ENCODE results near the gene ABHD17A. TPM values are rescaled to one million over a fixed set of nuclear protein-coding genes. Genes with fewer than 3 reads are reported as not detected.

Gene ABHD17A
- total RNA-seq, 2 experiments from 2014 or later: 185 to 194 TPM

DNA sequence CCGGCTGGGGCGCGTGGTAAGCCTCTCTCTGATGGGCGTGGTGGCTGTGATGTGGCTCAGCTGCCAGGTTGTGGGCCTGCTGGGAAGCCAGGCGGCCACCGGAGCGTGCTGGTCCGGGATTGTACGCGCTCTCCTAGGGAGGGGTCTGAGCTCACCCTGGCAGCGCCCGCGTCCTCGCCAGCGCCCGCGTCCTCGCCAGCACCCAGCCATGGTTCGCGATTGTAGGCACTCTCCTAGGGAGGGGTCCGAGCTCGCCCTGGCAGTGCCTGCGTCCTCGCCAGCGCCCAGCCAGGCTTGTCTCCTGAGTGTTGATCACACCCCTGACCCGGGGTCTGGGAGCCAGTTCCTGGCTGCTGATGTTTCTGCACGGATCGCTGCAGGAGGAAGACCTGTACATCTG, 33.7 kb upstream of the ABHD17A start:
- Mint-ChIP-seq H3K9me3 (no peaks in the 10 kb centered on the region), H3K4me3 (no peak overlapping the region), H3K36me3 (peaks cover 4% of the 10 kb centered on the region), H3K27me3 (no peaks in the 10 kb centered on the region), H3K27ac (no peak overlapping the region), H3K4me1 (no peaks in the 10 kb centered on the region)
- DNase-seq: no peak
- POLR2A ChIA-PET: no interaction called here
- ATAC-seq (ENCODE audit: low read depth): no peak

DNA sequence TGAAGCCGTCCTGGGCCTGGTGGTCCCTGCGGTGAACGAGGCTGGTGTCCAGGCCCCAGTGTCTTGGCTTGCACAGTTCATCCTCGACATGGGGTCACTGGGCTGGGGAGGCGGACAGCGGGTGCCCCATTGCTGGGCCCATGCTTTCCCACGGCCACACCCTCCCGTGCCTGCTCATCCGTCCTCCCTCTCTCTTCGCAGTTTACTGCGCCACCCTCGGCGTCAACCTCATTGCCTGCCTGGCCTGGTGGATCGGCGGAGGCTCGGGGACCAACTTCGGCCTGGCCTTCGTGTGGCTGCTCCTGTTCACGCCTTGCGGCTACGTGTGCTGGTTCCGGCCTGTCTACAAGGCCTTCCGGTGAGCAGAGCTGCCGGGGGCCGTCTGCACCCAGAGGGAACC, 32.6 kb upstream of the ABHD17A start:
- Mint-ChIP-seq H3K36me3 (peaks cover 4% of the 10 kb centered on the region), H3K4me3 (no peak overlapping the region), H3K4me1 (no peaks in the 10 kb centered on the region), H3K27me3 (no peaks in the 10 kb centered on the region), H3K27ac (no peak overlapping the region), H3K9me3 (no peaks in the 10 kb centered on the region)
- peak; percentile 9 for ATAC-seq (ENCODE audit: low read depth)
- DNase-seq: no peak
- POLR2A ChIA-PET: no interaction called here

DNA sequence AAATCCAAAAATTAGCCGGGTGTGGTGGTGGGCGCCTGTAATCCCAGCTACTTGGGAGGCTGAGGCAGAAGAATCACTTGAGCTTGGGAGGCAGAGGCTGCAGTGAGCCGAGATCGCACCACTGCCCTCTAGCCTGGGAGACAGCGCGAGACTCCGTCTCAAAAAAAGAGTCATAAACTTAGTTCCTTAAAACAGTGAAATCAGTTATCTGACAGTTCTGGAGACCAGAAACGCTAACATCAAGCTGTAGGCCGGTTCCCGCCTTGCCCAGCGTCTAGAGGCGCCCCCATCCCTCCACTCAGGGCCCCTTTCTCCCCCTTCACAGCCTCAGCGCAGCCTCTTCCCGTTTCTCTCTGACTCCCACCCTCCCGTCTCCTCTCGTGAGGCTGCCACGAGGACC, 31.9 kb upstream of the ABHD17A start:
- no peaks in the 10 kb centered on the region for H3K27me3 Mint-ChIP-seq
- H3K27ac Mint-ChIP-seq: no peak overlapping the region
- DNase-seq (no peak), ATAC-seq (ENCODE audit: low read depth) (no peak)
- peaks cover 4% of the 10 kb centered on the region for H3K36me3 Mint-ChIP-seq
- no peak overlapping the region for H3K4me3 Mint-ChIP-seq
- no peaks in the 10 kb centered on the region for H3K4me1 Mint-ChIP-seq
- POLR2A ChIA-PET: interaction anchor here (0.6 kb wide), 1 partner anchor 13 kb away, joined by 3 read pairs; no protein-coding TSS in a partner anchor
- H3K9me3 Mint-ChIP-seq: no peaks in the 10 kb centered on the region

DNA sequence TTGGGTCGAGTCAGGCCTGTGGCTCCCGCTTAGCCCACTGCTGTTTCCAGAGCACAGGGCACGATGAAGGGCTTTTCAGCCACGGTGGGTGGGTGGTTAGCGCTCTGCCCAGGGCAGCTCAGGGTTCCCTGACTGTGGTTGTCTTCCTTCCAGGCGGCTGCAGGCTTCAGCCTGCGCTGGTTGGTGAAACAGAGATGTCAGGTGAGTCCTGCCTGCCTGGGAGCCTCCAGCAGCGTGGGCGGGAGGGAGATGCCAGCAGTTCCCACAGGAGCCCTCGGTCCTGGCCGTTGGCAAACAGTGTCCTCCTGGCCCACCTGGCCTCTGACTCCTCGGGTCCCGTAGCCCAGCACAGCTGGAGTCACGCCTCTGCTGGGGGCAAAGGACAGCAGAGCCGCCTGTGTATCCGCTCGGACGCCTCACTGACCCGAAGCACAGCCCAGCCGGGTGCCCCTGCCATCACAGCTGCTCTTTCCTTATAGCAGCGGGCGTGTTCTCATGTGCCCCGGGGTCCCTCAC, 29.6 kb upstream of the ABHD17A start:
- Mint-ChIP-seq H3K4me3 (no peak overlapping the region), H3K9me3 (no peaks in the 10 kb centered on the region)
- POLR2A ChIA-PET: interaction anchor here (1.0 kb wide), 1 partner anchor 18 kb away, joined by 3 read pairs; no protein-coding TSS in a partner anchor

DNA sequence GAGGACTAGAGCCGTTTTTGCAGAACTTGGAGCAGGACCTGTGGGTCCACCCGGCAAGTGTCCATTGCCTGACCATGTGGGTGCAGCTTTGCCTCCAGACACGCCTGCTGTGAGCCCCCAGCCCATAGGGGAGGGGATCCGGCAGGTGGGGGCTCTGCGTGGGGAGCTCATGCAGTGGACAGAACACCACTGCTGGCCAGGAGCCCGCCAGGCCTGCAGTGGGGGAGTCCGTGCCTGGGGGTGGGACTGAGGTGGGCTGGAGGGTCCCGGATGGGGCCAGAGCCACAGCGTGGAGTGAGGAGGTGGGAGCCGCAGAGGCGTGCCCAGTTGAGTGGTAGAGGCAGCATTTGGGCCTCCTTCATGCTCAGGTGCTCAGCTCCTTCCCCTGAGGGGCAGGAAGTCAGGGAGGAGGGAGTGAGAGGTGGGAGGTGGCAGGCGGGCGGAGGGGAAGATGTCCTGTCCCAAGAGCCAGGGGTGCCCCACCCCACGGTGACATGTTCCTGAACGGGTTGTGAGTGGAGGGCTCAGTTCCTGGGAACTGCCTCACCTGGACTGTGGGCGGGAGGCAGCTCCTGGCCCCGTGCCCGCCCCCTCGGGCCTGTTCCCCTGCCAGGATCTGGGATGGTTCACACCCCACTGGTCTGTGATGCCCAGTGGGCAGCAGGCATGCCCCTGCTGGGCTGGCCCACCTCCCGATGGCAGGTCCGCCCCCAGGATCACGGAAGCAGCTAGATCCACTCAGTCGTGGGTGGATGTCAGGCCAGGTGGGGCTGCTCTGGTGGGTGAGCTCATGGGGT, 28.7 kb upstream of the ABHD17A start:
- Mint-ChIP-seq H3K27me3 (no peaks in the 10 kb centered on the region), H3K27ac (no peak overlapping the region)
- POLR2A ChIA-PET: interaction anchor here (1.0 kb wide), 1 partner anchor 17 kb away, joined by 3 read pairs; no protein-coding TSS in a partner anchor

More for the DNA sequence above, 29.6 kb upstream of the ABHD17A start:
- Mint-ChIP-seq H3K4me1 (peaks cover 5% of the 10 kb centered on the region), H3K27ac (no peak overlapping the region), H3K27me3 (no peaks in the 10 kb centered on the region), H3K36me3 (peaks cover 6% of the 10 kb centered on the region)
- ATAC-seq (ENCODE audit: low read depth): no peak
- no peak for DNase-seq

DNA sequence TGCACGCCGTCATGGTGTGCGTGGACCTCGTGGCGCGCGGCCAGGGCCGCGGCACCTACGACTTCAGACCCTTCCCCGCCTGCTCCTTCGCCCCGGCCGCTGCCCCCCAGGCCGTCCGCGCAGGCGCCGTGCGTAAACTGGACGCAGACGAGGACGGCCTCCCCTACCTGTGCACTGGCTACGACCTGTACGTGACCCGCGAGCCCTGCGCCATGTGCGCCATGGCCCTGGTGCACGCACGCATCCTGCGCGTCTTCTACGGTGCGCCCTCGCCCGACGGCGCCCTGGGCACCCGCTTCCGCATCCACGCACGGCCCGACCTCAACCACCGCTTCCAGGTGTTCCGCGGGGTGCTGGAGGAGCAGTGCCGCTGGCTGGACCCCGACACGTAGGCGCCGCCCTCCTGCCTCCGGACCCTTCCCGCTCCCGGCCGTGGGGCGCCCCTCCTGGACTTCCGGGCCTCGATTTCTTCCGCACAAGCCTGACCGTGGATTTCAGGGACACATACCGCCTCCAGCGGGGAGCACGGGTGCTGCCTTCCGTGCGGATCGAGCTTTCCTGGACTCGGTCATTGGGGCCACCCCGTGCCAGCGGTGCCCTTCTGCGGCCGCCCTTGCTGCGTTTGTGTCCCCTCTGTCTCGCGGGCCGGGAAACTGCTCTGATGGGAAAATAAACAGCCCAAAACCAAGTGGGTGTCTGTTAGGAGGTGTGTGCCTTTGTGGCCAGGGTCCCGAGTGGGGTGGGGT, 27.6 kb upstream of the ABHD17A start:
- Mint-ChIP-seq H3K4me3 (no peak overlapping the region), H3K27me3 (no peaks in the 10 kb centered on the region), H3K9me3 (no peaks in the 10 kb centered on the region), H3K4me1 (peaks cover 18% of the 10 kb centered on the region), H3K27ac (no peak overlapping the region), H3K36me3 (peaks cover 2% of the 10 kb centered on the region)
- POLR2A ChIA-PET: no interaction called here
- no peak for DNase-seq
- ATAC-seq (ENCODE audit: low read depth): no peak

More for the DNA sequence above, 28.7 kb upstream of the ABHD17A start:
- DNase-seq (no peak), ATAC-seq (ENCODE audit: low read depth) (no peak)
- H3K9me3 Mint-ChIP-seq: no peaks in the 10 kb centered on the region
- H3K4me1 Mint-ChIP-seq: peaks cover 13% of the 10 kb centered on the region
- no peak overlapping the region for H3K4me3 Mint-ChIP-seq
- peaks cover 6% of the 10 kb centered on the region for H3K36me3 Mint-ChIP-seq

DNA sequence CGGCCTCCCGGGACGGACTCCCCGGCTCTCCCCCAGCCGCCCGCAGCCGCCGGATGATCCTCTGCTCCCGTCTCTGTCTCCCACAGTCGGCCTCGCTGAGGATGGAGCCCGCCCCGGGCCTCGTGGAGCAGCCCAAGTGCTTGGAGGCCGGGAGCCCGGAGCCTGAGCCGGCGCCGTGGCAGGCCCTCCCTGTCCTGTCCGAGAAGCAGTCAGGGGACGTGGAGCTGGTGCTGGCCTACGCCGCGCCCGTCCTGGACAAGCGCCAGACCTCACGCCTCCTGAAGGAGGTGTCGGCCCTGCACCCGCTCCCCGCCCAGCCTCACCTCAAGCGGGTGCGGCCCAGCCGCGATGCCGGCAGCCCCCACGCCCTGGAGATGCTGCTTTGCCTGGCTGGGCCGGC, 26.7 kb upstream of the ABHD17A start:
- H3K4me1 Mint-ChIP-seq: peaks cover 18% of the 10 kb centered on the region
- H3K9me3 Mint-ChIP-seq: no peaks in the 10 kb centered on the region
- POLR2A ChIA-PET: no interaction called here
- H3K4me3 Mint-ChIP-seq: no peak overlapping the region
- ATAC-seq (ENCODE audit: low read depth) (no peak), DNase-seq (no peak)
- no peak overlapping the region for H3K27ac Mint-ChIP-seq
- peaks cover 2% of the 10 kb centered on the region for H3K36me3 Mint-ChIP-seq
- no peaks in the 10 kb centered on the region for H3K27me3 Mint-ChIP-seq

DNA sequence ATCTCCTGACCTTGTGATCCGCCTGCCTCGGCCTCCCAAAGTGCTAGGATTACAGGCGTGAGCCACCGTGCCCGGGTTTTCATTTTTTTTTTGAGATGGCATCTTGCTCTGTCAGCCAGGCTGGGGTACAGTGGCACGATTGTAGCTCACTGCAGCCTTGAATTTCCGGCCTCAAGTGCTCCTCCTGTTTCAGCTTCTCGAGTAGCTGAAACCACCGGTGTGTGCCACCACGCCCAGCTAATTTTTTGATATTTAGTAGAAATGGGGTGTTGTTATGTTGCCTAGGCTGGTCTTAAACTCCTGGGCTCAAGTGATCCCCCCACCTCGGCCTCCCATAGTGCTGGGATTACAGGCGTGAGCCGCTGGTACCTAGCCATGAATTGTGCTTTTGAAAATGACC, 25.8 kb upstream of the ABHD17A start:
- no peaks in the 10 kb centered on the region for H3K27me3 Mint-ChIP-seq
- no peak overlapping the region for H3K27ac Mint-ChIP-seq
- H3K9me3 Mint-ChIP-seq: no peaks in the 10 kb centered on the region
- DNase-seq: no peak
- peaks cover 2% of the 10 kb centered on the region for H3K36me3 Mint-ChIP-seq
- H3K4me3 Mint-ChIP-seq: no peak overlapping the region
- POLR2A ChIA-PET: interaction anchor here (0.7 kb wide), 1 partner anchor 39 kb away, joined by 5 read pairs; no protein-coding TSS in a partner anchor
- peaks cover 18% of the 10 kb centered on the region for H3K4me1 Mint-ChIP-seq
- ATAC-seq (ENCODE audit: low read depth): no peak

DNA sequence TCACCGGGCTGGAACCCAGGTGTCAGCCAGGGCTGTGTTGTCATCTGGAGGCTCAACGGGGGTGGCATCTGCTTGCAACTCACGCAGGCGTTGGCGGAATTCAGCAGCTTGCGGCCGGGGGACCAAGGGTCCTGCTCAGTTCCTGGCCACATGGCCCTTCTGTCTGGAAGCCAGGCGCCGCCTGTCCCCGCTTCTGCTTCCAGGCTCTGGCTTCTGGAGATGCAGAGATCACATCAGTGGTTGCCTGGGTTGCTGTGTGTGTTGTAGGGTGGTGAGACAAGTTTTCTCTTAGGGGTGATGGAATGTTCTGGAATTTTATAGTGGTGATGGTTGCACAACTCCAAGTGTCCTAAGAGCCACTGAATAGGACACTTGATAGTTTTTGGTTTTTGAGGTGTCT, 24.9 kb upstream of the ABHD17A start:
- H3K9me3 Mint-ChIP-seq: no peaks in the 10 kb centered on the region
- no peak overlapping the region for H3K4me3 Mint-ChIP-seq
- POLR2A ChIA-PET: interaction anchor here (0.7 kb wide), 1 partner anchor 38 kb away, joined by 5 read pairs; no protein-coding TSS in a partner anchor

DNA sequence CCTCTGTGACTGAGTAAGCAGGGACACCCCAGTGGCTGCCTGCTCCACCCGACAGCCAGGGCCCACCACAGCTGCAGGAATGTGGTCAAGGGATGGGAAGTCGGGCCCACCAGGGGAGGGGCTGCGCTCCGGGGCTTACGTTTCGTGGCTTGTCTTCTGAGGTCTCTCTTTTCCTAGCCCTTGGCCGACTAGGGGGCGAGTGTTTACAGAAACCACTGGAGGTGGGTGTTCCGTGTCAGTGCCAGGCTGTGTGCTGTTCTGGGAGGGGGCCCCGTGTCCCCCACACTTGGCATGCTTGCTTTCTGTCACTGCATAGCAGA, 24.4 kb upstream of the ABHD17A start:
- H3K27ac Mint-ChIP-seq: no peak overlapping the region
- no peaks in the 10 kb centered on the region for H3K27me3 Mint-ChIP-seq
- ATAC-seq (ENCODE audit: low read depth) (no peak), DNase-seq (no peak)
- POLR2A ChIA-PET: interaction anchor here (0.6 to 1.0 kb wide), 2 partner anchors 33 to 108 kb away, joined by 3 to 5 read pairs; no protein-coding TSS in a partner anchor
- H3K9me3 Mint-ChIP-seq: no peaks in the 10 kb centered on the region
- H3K36me3 Mint-ChIP-seq: peaks cover 2% of the 10 kb centered on the region
- peaks cover 25% of the 10 kb centered on the region for H3K4me1 Mint-ChIP-seq
- peak overlapping the region; percentile 22 for H3K4me3 Mint-ChIP-seq

More for the DNA sequence above, 24.9 kb upstream of the ABHD17A start:
- Mint-ChIP-seq H3K27me3 (no peaks in the 10 kb centered on the region), H3K36me3 (peaks cover 2% of the 10 kb centered on the region), H3K4me1 (peaks cover 23% of the 10 kb centered on the region), H3K27ac (peak overlapping the region; percentile 43)
- no peak for DNase-seq
- ATAC-seq (ENCODE audit: low read depth): no peak

DNA sequence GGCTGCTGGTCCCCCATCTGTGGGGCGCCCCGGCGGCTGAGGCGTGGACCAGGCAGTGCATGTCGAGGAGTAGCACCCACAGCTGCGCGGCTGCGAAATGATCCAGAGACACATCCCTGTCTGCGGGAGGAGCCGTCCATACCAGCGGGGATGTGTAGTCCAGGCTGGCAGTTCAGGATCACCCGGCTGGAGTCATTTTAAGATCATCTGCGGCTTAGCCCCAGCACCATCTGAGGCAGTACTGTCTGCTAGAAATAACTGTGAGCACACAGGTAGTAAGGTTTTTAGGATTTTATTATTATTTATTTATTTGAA, 23.0 kb upstream of the ABHD17A start:
- H3K27ac Mint-ChIP-seq: no peak overlapping the region
- peaks cover 36% of the 10 kb centered on the region for H3K4me1 Mint-ChIP-seq
- POLR2A ChIA-PET: interaction anchor here (0.9 kb wide), 1 partner anchor 20 kb away, joined by 3 read pairs; no protein-coding TSS in a partner anchor
- ATAC-seq (ENCODE audit: low read depth) (no peak), DNase-seq (no peak)
- no peak overlapping the region for H3K4me3 Mint-ChIP-seq
- no peaks in the 10 kb centered on the region for H3K27me3 Mint-ChIP-seq
- no peaks in the 10 kb centered on the region for H3K9me3 Mint-ChIP-seq
- H3K36me3 Mint-ChIP-seq: peaks cover 2% of the 10 kb centered on the region

DNA sequence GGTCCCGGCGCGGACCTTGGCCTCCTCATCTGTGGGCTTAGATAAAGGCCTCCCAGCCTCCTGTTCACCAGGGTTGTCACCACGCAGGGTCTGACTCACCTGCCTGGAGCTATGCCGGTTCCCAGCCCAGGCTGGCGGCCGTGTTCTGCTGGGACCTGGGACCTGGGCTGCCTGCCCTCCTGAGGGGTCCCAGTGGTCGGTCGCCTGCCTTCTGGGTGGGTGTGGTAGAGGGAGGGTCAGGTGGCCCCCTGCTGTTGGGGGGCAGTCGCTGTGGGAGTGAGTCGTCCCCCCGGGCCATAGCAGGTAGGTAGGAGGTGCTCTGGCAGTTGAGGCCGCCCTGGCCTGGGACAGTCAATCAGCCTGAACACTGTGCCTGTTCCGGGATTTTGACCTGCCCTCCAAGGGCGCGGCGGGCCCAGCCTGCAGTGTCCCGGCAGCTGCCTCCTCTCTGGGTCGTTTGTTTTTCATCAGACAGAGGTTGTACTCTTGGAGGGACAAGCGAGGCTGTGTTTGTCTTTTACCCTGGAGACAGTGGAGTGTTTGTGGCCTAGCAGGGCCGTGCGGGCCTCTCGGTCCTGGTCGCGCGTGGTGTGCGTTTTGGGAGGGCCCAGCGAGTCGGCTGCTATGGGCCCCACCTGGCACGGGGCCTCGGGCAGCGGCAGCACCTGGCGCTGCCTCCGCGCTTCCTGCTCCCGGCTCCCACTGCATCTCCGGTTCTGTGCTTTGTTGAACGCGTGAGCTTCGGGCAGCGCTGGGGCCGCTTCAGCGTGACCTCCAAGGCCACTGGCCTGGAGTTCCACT, 22.5 kb upstream of the ABHD17A start:
- DNase-seq: no peak
- no peaks in the 10 kb centered on the region for H3K9me3 Mint-ChIP-seq
- H3K4me3 Mint-ChIP-seq: no peak overlapping the region
- H3K4me1 Mint-ChIP-seq: peaks cover 40% of the 10 kb centered on the region
- H3K36me3 Mint-ChIP-seq: peaks cover 2% of the 10 kb centered on the region
- POLR2A ChIA-PET: no interaction called here
- H3K27ac Mint-ChIP-seq: no peak overlapping the region
- no peak for ATAC-seq (ENCODE audit: low read depth)
- no peaks in the 10 kb centered on the region for H3K27me3 Mint-ChIP-seq

DNA sequence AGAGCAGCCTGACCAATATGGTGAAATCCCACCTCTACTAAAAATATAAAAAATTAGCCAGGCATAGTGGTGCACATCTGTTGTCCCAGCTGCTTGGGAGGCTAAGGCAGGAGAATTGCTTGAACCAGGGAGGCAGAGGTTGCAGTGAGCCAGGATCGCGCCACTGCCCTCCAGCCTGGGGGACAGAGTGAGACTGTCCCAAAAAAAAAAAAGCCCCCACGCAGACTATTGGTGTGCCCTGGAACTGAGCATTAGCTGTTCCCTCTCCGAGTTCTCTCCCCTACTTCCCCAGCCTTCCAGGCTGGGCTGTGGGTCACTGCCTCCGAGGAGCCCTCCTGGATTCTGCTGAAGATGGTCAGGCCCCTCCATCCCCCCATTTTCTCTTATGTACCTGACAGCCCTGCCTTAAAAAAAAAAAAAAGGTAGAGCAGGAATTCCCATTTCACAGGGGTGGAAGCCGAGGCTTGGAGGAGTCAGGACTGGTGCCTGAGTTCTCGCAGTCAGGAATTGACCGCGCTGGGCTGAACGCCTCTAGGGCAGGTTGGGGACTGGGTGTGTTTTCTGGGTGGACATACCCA, 21.8 kb upstream of the ABHD17A start:
- ATAC-seq (ENCODE audit: low read depth) (no peak), DNase-seq (no peak)
- POLR2A ChIA-PET: no interaction called here
- no peaks in the 10 kb centered on the region for H3K27me3 Mint-ChIP-seq
- H3K27ac Mint-ChIP-seq: no peak overlapping the region
- H3K9me3 Mint-ChIP-seq: no peaks in the 10 kb centered on the region
- peaks cover 2% of the 10 kb centered on the region for H3K36me3 Mint-ChIP-seq
- H3K4me3 Mint-ChIP-seq: no peak overlapping the region
- H3K4me1 Mint-ChIP-seq: peaks cover 42% of the 10 kb centered on the region

All from activated naive CD8-positive, alpha-beta T cell treated with anti-CD3 and anti-CD28 coated beads, Interleukin-2, amount 10 ng/mL, durations not matched to agents 7 days and 5 days (primary cell).